SH-SY5Y (cell line): ENCODE measurements around the gene RANBP2.

ENCODE experiments used
- GATA2 ChIP-seq: IDR thresholded peaks from 2 replicates; pipeline ENCODE4 v1.6.1; 2011; ENCODE audit warnings: mild to moderate bottlenecking, low read depth, low read length
- GATA3 ChIP-seq: IDR thresholded peaks from 2 replicates; pipeline ENCODE4 v1.6.1; 2011; ENCODE audit warnings: low read depth, mild to moderate bottlenecking, low read length, moderate library complexity

- TF ChIP-seq GATA3, result no peak
- no peak for TF ChIP-seq GATA2
Measured at GRCh38 chr2:108805782-108806181, 86.5 kb downstream of the RANBP2 start.
